COLO668 (cell line): ENCODE results near the gene CDC42EP4.

Experiments used
- DNase-seq: peaks from one replicate; lab custom pipeline; 2025; ENCODE audit not compliant: unreplicated experiment; lab: John Stamatoyannopoulos, UW

The CDC42EP4 gene

GRCh38 chr17:73301369-73301768 is 10.4 kb downstream of the CDC42EP4 start:
- no peak for DNase-seq

- no peak for DNase-seq
Observed at GRCh38 chr17:73300392-73300791, 11.4 kb downstream of the CDC42EP4 start.

GRCh38 chr17:73297934-73298861 is 13.6 kb downstream of the CDC42EP4 start:
- DNase-seq = no peak

- no peak for DNase-seq
Observed at GRCh38 chr17:73293480-73293911, 18.3 kb downstream of the CDC42EP4 start.

DNA sequence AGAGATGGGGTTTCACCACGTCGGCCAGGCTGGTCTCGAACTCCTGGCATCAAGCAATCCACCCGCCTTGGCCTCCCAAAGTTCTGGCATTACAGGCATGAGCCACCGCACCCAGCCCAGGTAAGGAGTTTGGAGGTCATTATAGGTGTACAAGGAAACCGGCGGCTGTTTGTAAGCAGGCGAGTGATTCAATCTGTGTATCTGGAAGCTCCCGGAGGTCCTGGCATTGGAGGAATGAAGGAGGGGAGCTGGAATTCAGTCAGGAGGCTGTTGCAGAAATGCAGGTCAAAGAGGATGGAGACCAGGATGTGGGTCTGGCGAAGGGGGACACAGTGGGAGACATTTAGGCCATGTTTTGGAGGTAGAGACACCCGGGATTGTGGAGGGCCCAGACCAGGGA is 18.8 kb downstream of the CDC42EP4 start:
- no peak for DNase-seq

GRCh38 chr17:73292031-73292531 is 19.7 kb downstream of the CDC42EP4 start:
- no peak for DNase-seq

DNA sequence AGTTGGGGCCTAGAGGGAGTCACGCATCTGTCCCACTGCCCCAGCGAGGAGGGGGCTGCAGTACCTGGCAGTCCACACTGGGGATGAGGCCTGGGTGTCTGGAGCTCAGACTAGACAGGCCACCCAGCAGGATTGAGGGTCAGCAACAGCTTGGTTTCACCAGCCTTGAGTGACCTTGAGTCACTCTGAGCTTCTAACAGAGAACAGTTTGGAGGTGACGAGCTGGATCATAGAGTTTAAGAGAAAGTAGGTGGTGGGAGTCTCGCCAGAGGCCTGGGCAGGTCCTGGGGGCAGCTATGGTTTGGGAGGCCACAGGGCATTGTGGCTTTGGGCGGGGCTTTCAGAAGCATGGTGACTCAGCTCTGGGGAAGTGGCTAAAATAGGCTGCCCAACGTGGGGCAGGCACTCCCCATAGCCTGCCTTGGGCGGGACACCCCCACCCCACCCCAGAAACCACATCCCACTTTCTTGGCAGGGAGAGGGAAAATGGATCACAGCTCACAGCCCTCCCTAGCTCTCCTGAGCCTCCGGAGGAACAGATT is 20.5 kb downstream of the CDC42EP4 start:
- DNase-seq = no peak

GRCh38 chr17:73290399-73291259 is 21.2 kb downstream of the CDC42EP4 start:
- no peak for DNase-seq

- DNase-seq = no peak
Observed at GRCh38 chr17:73289549-73290254, 22.1 kb downstream of the CDC42EP4 start.

DNA sequence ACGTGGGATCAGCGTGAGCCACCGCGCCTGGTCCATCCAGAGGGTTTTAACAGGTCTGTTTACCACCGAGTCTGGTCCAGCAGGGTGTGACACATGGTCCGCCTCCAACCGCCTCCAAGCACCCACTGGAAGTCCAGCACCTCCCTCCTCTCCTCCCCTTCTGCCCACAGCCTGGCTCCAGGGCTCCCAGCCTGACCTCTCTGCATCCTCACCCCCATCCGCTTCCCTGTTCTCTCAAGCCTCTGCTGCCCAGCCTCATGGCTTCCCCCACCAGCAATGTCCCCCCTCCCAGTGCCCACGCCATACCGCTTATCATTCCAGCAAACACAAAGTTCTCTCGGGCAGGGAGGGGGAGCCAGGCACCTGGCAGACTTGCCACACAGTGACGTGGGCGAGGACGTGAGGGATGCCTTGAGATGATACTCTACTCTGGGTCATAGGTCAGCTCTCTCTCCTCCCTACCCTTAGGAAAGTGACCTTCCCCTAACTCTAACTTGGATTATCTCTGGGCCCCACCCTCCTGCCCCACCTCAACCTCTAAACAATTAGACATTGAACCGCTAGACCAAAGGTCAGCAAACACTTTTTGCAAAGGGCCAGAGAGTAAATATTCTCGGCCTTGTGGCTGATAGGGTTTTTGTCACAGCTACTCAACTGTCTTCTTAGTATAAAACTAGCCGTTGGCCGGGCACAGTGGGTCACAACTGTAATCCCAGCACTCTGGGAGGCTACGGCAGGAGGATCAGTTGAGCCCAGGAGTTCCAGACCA is 23.1 kb downstream of the CDC42EP4 start:
- no peak for DNase-seq

DNA sequence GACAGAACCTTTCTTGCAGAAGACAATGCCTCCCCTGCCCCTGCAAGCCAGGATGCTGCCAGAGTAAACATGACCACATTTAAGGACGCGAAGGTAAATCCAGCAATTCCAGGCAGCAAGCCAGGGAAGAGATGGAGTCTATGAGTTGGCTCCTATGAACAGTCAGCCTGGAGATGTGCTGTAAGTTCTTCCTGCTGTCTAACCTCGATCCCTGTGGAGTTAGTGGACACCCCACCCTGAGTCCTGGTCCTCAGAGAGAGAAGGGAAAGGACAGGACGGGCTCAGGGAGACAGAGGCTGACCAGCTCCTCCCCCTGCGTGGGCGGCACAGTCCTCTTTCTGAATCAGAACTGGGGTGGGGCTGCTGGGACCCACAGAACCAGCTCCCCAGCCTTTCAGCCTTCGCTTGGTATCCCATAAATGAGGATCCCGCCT is 24.9 kb downstream of the CDC42EP4 start:
- DNase-seq = no peak

DNA sequence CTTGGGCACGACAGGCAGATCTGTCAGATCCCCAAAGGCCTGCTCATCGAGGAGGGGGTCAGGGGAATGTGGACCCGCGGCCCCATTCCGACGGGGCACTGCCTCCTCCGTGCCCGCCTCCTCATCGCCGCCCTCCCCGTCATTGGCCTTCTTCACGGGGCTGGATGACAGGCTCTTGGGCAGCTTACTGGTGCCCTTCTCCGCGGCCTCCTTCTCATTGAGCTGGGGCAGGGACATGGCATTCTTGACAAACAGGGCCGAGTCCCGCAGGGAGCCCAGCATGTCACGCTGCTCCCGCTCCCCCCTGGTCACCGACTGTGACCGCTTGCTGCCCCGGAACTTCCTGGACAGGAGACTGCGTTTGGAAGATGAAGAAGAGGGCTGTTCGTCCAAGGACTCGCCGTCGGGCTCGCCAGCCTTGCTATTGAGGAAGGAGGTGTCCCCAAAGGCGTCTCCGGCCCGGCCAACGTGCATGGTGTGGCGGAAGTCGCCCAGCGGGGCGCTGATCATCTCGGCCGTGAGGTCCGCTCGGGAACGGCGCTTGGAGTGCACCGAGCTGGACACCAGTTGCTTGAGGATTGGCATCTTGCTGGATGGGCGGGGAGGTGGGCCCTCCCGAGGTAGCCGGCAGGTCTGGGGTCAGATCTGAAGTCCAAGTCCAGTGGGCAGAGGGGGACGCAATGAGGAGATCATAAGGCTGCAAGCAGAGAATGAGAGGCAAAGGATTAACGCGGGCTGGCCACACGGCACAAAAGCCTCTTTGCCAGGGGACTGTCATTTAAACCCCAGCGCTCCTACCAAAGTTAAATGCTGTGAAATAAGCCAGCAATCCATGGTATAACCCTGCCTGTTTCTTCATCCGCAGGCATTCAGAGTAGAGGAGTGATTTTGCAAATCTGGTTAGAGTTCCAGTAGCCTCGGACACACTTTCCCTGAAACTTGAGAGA is 25.6 kb downstream of the CDC42EP4 start:
- DNase-seq = no peak

GRCh38 chr17:73285603-73285908 is 26.2 kb downstream of the CDC42EP4 start:
- no peak for DNase-seq

DNA sequence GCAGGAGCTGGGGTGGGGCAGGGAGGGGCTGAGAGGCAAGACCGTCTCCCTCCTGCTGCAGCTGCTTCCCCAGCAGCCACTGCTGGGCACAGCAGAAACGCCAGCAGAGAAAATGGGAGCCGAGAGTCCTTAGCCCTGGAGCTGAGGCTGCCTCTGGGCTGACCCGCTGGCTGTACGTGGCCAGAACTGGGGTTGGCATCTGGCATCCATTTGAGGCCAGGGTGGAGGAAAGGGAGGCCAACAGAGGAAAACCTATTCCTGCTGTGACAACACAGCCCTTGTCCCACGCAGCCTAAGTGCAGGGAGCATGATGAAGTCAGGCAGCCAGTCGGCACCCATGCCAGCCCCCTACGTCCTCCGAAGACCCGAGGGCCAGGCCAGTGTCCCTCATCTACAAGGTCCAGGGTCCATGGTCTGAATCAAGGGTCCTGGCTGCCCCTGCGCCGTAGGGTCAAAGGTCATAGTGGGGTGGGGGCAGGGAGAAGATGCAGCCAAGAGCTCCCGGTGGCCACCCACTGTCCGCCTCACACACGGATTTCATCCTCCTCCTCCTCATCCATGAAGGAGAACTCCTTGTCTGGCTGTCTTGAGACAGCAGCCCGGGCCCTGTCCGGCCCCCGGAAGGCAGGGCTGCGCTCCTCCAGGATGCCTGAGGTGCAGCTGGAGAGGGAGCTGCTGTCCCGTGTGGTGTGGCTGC is 26.7 kb downstream of the CDC42EP4 start:
- DNase-seq = no peak

DNA sequence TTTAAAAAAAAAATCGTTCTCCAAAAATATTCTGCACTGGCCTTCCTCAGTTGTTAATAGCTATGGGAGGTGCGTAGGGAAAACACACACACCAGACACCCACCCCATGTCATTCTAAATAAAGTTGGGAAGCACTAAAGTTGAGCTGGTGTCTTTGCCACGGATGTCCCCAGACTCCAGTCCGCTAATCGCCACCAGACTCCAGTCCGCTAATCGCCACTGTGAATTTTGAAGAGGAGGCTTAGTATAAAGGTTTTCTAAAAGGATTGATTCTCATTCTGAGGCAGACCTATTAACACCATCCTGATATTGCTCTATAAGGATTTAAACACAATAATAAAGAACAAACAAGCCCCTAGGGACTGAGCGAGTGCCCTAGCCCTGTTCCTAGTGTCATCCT is 27.4 kb downstream of the CDC42EP4 start:
- no peak for DNase-seq

DNA sequence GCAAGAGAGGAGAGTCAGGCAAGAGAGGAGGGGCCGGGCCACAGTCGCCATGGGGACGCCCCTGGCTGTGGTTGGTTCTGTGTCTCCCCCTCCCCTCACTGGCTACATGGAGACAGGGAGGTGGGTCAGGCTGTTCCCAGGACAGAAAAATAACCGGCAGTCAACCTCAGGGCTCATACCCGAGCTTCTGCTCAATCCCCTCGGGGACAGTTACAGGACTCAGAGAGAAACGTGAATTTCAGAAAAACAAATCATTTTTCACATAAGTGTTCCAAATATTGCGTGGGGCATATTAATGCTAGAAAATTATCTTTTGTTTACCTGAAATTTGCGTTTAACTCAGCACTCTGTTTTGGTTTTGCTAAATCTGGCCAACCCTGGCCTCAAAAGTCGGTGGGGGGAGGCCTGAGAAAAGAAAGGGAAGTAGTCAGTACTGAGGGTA is 27.9 kb downstream of the CDC42EP4 start:
- DNase-seq = no peak

GRCh38 chr17:73283250-73283649 is 28.6 kb downstream of the CDC42EP4 start:
- no peak for DNase-seq

GRCh38 chr17:73282629-73283028 is 29.2 kb downstream of the CDC42EP4 start:
- no peak for DNase-seq
